Smooth muscle cell (in vitro differentiated cells): Measurements from ENCODE around the gene PRUNE2. TPM values are rescaled to one million over a fixed set of nuclear protein-coding genes. Genes with fewer than 3 reads are reported as not detected.

Experiments
- DNase-seq: peaks from one replicate; lab custom pipeline; 2025; ENCODE audit not compliant: unreplicated experiment; lab: John Stamatoyannopoulos, UW
- H2AFZ ChIP-seq: fragments of 200-600 bp; sonication (generic); 2 replicates; pipeline ENCODE4 v1.6.0; 2016; ENCODE audit warnings: antibody characterized with exemption, low read depth, mild to moderate bottlenecking
- H3F3A ChIP-seq: fragments of 200-600 bp; sonication (generic); 2 replicates; pipeline ENCODE4 v1.6.0; 2017; ENCODE audit warnings: antibody characterized with exemption, low read depth
- H3K27ac ChIP-seq: fragments of 200-600 bp; sonication (generic); 2 replicates; pipeline ENCODE4 v1.5.1; 2016; ENCODE audit warnings: low read depth, mild to moderate bottlenecking
- H3K27me3 ChIP-seq: fragments of 200-600 bp; sonication (generic); 2 replicates; pipeline ENCODE4 v1.6.1; 2016; ENCODE audit warnings: low read depth, mild to moderate bottlenecking
- H3K36me3 ChIP-seq: fragments of 200-600 bp; sonication (generic); 2 replicates; pipeline ENCODE4 v1.5.1; 2016; ENCODE audit warnings: low read depth
- H3K4me1 ChIP-seq: fragments of 200-600 bp; sonication (generic); 2 replicates; pipeline ENCODE4 v1.5.1; 2016; ENCODE audit warnings: low read depth
- H3K4me2 ChIP-seq: fragments of 200-600 bp; sonication (generic); 2 replicates; pipeline ENCODE4 v1.6.0; 2016; ENCODE audit warnings: mild to moderate bottlenecking
- H3K4me3 ChIP-seq: fragments of 200-600 bp; sonication (generic); 2 replicates; pipeline ENCODE4 v1.5.1; 2016; ENCODE audit warnings: mild to moderate bottlenecking
- H3K79me2 ChIP-seq: fragments of 200-600 bp; sonication (generic); 2 replicates; pipeline ENCODE4 v1.6.0; 2016; ENCODE audit warnings: low read depth, mild to moderate bottlenecking
- H3K9ac ChIP-seq: fragments of 200-600 bp; sonication (generic); 2 replicates; pipeline ENCODE4 v1.6.0; 2016; ENCODE audit warnings: low read depth
- H3K9me3 ChIP-seq: fragments of 200-600 bp; sonication (generic); replicated peaks from 2 replicates; pipeline ENCODE4 v1.5.1; 2016; ENCODE audit warnings: low read depth
- H4K20me1 ChIP-seq: fragments of 200-600 bp; sonication (generic); 2 replicates; pipeline ENCODE4 v1.6.0; 2016; ENCODE audit warnings: low read depth
- CTCF ChIP-seq: fragments of 200-600 bp; sonication (generic); IDR thresholded peaks from 2 replicates; pipeline ENCODE4 v1.5.1; 2017; ENCODE audit warnings: borderline replicate concordance, mild to moderate bottlenecking, antibody characterized with exemption; ENCODE audit not compliant: insufficient read depth, poor library complexity, severe bottlenecking
- WGBS: methylation state at CpG from one replicate; pipeline ENCODE4 v1.1.7; 2016; ENCODE audit warnings: low lambda C conversion rate; 5-methylcytosine and 5-hydroxymethylcytosine counted together
- polyA plus RNA-seq: library from polyadenylated mRNA; unstranded; fragments of >200 nt; fragmentation: Nextera tagmentation; extraction: Ambion mirVana; gene quantifications from 2 replicates; pipeline ENCODE4 v1.2.1, GENCODE V29; 2016
- total RNA-seq: library from RNA; depleted of rRNA; stranded (reverse); fragments of >200 nt; gene quantifications from 2 replicates; pipeline ENCODE4 v1.2.3, GENCODE V29; 2014

PRUNE2 gene
- total and polyA plus RNA-seq, 2 experiments from 2014 or later, result 0.79 to 1.9 TPM

GRCh38 chr9:76644647-76645250 is 261.2 kb downstream of the PRUNE2 start:
- no peak overlapping the region for H3K4me3 ChIP-seq
- H2AFZ ChIP-seq, result no peak overlapping the region
- H3K36me3 ChIP-seq, result no peaks in the 10 kb centered on the region

GRCh38 chr9:76644171-76644570 is 261.7 kb downstream of the PRUNE2 start:
- H3K9me3 ChIP-seq, result no peaks in the 10 kb centered on the region
- H3F3A ChIP-seq, result no peaks in the 10 kb centered on the region
- no peaks in the 10 kb centered on the region for H3K36me3 ChIP-seq
- H3K27me3 ChIP-seq, result no peaks in the 10 kb centered on the region
- no peak for TF ChIP-seq CTCF
- H4K20me1 ChIP-seq, result no peaks in the 10 kb centered on the region
- 93% methylated on average over 4 of the region's 4 CpGs for WGBS
- no peak overlapping the region for H3K27ac ChIP-seq
- H3K9ac ChIP-seq, result no peak overlapping the region
- H3K79me2 ChIP-seq, result no peaks in the 10 kb centered on the region
- H3K4me2 ChIP-seq, result no peak overlapping the region
- no peak overlapping the region for H3K4me3 ChIP-seq
- no peak for DNase-seq
- H2AFZ ChIP-seq, result no peak overlapping the region
- H3K4me1 ChIP-seq, result no peaks in the 10 kb centered on the region

More at GRCh38 chr9:76644647-76645250, 261.2 kb downstream of the PRUNE2 start:
- Histone ChIP-seq H3K9me3 (no peaks in the 10 kb centered on the region), H3K79me2 (no peaks in the 10 kb centered on the region), H3F3A (no peaks in the 10 kb centered on the region), H3K4me2 (no peak overlapping the region), H4K20me1 (no peaks in the 10 kb centered on the region), H3K9ac (no peak overlapping the region), H3K27ac (no peak overlapping the region), H3K4me1 (no peaks in the 10 kb centered on the region), H3K27me3 (no peaks in the 10 kb centered on the region)
- TF ChIP-seq CTCF, result no peak
- 94% methylated on average over 10 of the region's 10 CpGs for WGBS
- no peak for DNase-seq

- TF ChIP-seq CTCF, result no peak
- Histone ChIP-seq H3K79me2 (no peaks in the 10 kb centered on the region), H3K9me3 (no peaks in the 10 kb centered on the region), H3F3A (no peaks in the 10 kb centered on the region), H2AFZ (no peak overlapping the region), H3K4me2 (no peak overlapping the region), H3K27ac (no peak overlapping the region), H3K4me3 (no peak overlapping the region), H3K36me3 (no peaks in the 10 kb centered on the region), H3K9ac (no peak overlapping the region), H3K4me1 (no peaks in the 10 kb centered on the region), H3K27me3 (no peaks in the 10 kb centered on the region), H4K20me1 (no peaks in the 10 kb centered on the region)
- WGBS, result 88% methylated on average over 6 of the region's 6 CpGs
- no peak for DNase-seq
Measured at GRCh38 chr9:76643399-76644117, 262.4 kb downstream of the PRUNE2 start.
